ENCODE results near the gene ZDHHC23.

Gene ZDHHC23, protein sequence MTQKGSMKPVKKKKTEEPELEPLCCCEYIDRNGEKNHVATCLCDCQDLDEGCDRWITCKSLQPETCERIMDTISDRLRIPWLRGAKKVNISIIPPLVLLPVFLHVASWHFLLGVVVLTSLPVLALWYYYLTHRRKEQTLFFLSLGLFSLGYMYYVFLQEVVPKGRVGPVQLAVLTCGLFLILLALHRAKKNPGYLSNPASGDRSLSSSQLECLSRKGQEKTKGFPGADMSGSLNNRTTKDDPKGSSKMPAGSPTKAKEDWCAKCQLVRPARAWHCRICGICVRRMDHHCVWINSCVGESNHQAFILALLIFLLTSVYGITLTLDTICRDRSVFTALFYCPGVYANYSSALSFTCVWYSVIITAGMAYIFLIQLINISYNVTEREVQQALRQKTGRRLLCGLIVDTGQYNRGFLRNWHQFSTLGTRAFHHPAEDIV

DNA sequence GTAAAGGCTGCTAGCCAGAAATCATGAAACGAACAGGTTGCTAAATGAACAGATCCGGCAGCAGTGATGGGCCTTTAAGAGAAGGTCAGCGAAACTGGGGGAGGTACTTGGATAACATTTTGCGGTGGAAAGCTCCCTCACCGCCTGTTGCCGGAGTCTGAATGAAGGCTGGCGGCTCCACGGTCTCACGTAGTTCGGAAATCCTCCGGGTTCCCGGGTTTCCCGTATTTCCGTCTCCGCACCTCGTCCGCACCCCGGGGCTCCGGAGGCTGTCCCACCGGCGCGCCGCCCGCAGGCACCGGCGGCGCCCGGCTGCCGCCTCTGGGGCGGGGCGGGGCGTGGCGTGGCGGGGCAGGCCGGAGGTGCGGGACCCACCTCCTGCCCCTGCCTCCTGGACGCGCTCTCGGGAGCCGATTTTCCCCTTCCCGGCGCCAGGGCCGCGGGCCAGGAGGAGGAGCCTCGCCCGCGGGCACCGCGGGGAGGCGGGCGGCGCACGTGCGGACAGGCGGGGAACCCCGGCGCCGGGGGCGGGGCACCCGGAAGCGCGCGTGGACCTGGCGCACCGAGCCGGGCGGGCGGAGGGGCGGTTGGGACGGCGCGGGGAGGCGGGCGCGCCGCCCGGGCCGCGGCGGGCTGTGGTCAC lies at the start of gene ZDHHC23:
TSS of gene ZDHHC23 (plus strand) at position 642 of the 643 bp plus-strand sequence. CDS start 790 bp downstream, outside the sequence.
- peak; percentile 78 for DNase-seq

DNA sequence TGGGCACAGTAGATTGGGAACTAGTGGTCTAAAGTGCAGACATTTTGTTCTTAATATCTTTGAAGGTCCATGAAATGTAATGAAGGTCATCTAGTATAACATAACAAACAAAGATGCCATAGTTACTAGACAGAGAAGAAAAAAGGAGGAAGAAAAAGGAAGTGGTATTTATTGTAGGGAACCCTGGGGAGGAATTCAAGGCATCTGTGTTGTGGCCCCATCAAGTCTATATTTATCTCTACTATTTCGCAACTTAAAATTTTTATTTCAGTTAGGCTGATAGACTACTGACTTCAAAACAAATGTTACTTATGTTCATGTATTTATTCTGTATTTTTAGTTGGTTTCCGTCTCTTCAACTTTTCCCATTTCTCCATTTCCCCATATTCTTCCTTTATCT lies 48.9 kb upstream of the ZDHHC23 start:
- no peak for DNase-seq

DNA sequence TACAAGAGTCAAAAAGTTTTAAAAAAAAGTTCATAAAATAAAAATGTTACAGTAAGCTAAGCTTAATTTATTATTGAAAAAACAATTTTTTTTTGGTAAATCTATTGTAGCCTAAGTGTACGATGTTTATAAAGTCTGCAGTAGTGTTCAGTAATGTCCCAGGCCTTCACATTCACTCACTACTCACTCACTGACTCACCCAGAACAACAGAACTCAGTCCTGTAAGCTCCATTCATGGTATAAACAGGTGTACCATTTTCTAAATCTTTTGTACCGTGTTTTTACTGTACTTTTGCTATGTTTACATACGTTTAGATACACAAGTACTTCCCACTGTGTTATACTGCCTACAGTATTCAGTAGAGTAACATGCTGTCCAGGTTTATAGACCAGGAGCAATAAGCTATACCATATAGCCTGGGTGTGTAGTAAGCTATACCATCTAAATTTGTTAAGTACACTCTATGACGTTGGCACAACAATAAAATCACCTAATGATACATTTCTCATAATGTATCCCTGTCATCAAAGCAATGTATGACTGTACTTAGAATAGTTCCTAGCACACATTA lies 41.2 kb upstream of the ZDHHC23 start:
- no peak for DNase-seq

DNA sequence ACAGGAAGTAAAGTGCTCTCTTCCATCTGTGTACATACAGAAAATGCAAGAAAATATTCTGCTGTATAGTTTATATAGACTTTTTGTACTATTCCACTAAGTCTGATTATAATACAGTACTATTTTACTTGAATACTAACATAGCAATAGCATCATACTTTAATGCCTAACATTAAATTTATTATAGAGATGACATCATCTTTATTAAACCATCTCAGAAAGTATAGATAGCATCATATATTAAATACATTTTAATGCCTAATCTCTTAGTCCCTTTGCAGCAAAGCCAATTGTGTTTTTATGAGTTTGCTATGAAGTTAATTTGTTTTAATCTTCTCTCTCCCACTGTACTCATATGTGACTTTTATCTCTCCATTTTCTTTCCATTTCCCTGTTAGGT lies 39.7 kb upstream of the ZDHHC23 start:
- DNase-seq = no peak

DNA sequence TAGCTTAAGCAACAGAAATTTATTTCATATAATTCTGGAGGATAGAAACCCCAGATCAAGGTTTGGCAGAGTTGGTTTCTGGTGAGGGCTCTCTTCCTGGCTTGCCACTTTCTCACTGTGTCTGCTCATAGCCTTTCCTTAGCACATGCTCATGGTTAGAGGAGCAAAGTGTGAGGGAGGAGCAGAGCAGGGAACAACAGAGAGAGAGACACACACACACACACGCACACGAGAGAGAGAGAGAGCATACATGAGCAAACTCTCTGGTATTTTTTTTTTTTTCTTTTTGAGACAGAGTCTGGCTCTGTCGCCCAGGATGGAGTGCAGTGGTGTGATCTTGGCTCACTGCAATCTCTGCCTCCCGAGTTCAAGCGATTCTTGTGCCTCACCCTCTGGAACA lies 36.8 kb upstream of the ZDHHC23 start:
- no peak for DNase-seq

DNA sequence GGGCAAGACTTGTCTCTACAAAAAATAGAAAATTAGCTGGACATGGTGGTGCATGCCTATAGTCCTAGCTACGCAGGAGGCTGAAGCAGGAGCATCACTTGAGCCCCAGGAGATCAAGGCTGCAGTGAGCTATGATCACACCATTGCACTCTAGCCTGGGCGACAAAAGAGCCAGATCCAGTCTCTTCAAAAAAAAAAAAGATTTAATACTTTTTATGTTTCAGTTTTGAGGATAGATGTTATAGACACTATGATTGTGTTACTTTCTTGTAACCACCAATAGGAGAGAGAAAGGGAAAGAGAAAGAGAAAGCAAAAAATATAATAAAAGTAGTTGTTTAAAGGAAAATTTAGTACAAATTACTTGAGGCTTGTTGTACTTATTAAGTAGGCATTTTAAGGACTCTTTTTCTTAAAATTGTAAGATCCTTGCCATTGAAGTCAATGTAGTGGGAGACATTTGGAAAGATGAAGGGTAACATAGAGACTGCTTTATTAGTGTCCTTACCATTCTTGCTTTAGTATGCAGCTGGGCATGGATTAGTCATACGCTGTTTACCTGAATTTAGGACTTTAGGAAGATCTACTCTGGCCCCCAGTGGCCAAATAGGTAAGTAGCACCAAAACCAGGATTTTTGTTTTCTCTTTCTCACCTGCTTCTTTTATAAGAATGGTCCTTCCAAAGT lies 35.1 kb upstream of the ZDHHC23 start:
- no peak for DNase-seq

DNA sequence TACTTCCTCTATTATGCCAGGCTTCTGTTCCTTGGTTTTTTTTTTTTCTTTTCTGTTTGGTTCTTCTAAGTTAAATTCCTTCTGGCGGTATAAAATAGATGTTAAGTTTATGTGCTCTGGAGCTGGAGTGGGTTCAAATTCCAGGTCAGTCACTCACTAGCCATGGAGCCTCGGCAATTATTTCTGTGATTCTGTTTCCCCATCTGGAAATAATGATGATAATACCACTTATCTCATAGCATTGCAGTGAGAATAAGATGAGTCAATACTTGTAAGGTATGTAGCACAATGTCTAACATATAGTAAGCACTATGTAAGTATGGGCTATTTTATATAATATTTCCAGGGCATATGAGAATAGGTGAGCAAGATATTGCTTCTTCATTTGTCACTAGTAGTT lies 33.2 kb upstream of the ZDHHC23 start:
- DNase-seq = no peak

DNA sequence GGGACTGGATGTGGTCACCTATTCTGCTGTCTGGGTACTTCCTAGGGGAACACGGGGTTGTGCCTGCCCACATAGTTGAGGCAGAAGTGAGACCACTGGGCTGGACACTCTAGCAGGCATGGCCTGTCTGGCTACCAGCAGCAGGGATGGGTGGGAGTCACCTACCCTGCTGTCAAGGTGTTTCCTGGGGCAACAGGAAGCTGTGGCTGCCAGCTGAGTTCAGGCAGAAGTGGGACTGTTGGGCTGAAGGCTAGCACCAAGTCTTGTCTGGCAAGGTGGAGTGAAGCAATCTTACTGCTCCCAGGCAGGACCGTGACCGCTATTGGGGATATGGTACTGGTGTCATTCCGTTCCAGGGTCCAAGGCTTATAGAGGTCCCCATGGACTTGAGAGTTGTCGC lies 20.3 kb upstream of the ZDHHC23 start:
- no peak for DNase-seq

DNA sequence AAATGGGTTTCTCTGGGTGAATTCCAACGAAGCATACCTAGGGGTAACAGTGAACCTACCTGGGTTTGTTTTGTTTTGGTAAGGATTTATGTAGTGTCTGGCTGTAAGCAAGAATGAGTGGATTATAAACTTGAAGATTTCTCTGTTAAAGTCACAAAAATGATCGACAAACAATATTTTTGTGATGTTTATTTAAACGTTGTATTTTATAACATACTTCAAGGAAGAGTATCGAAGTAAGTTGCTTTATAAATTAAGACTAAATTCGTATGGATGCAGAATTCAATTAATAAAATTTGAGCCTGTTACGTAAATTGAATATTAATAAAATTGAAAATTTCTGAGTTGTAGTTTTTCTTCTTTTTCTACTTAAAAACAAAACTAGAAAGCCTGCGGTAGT lies 982 bp upstream of the ZDHHC23 start:
- DNase-seq = no peak

DNA sequence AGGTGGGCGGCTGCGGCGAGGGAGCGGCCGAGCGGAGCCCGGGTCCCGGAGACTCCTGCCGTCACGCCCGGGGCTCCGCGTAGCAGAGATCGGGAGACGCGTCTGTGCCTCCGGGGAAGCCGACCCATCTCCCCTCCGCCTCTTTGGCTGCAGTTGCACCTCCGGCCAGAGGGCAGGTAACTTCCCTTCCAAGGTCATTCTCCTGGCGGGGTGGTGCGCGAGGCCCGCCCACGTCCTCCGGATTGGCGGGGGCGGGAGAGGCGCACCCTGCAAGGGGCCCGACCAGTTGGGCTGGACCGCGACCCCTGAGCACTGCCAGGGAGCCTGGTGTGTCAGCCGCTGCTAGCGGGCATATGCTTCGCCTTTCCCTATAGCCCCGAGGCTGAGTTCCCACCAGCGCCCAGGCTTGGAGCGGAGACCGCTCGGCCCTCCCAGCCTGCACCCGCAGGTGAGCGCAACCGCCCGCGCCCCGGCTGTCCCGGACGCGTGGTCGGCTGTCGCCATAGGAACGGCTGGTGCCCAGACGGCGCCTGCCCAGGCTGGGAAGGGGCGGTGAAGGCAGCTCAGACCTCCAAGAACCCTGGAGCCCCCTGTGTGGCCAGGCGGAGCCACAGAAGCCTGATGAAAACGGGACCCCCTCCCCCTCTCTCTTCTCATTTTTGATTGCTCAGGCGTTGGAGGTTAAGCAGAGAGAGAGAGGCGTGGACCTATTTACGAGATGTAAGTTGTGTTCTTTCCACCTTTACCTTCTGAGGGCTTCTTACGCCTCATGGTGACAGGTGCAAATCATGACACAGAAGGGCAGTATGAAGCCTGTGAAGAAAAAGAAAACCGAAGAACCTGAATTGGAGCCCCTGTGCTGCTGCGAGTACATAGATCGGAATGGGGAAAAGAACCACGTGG lies 453 bp downstream of the ZDHHC23 start:
- peak; percentile 53 for DNase-seq

DNA sequence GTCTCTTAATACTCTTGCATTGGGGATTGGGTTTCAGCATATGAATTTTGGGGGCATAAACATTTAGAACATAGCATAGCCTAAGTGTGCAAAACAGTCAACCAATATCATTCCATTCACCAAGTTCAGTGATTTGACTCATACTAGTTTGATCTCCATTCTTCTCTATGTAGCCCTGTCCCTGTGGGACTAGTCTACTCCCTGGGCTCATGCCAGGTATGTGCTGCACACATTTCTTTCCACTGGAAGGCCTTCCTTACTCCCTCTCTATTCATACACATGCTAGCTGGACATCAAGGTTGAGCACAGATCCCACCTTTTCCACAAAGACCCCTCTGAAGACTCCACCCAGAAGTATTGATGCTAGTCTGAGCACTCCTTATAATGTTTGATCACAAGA lies 5.1 kb downstream of the ZDHHC23 start:
- no peak for DNase-seq

DNA sequence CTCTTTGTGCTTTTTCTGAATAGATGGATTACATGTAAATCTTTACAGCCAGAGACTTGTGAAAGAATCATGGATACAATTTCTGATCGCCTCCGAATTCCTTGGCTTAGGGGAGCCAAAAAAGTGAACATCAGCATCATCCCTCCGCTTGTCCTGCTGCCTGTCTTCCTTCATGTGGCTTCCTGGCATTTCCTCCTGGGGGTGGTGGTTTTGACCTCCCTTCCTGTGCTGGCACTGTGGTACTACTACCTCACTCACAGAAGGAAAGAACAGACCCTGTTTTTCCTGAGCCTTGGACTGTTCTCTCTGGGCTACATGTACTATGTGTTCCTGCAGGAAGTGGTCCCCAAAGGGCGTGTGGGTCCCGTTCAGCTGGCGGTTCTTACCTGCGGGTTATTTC lies 5.9 kb downstream of the ZDHHC23 start:
- no peak for DNase-seq

DNA sequence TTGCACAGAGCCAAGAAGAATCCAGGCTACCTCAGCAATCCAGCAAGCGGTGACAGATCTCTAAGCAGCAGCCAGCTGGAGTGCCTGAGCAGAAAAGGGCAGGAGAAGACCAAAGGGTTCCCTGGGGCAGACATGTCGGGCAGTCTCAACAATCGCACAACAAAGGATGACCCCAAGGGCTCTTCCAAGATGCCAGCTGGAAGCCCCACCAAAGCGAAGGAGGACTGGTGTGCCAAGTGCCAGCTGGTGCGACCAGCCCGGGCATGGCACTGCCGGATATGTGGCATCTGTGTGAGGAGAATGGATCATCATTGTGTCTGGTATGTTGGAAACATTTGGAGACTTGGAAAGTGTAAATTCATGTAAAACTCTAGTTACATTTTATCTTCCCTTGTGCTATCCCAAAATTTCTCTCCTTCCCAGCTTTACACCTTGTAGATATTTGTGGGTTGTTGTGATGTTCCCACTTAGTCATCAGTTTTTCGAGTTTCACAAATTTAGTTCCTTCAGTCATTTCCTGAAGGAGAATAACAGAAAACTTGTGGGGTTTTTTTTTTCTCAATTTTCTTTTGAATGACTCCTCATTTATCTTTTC lies 6.4 kb downstream of the ZDHHC23 start:
- DNase-seq = no peak

DNA sequence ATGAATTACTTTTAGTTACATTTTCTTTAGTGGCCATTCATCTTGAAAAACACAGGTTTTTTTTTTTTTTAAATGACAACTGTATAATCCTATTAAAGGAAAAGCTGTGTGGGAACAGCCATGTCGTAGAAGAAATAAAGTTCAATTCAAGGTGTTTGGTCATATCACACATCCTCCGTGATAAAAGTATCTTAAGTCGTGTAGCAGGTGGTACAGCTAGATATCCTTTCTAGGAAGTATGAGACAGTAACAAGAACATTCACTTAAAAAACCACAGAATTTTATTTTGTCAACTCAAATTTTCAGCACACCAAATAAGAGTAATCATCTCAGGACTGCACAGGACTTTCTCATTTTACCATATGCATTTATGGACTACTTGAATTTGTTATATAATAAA lies 16.1 kb downstream of the ZDHHC23 start:
- DNase-seq = no peak

DNA sequence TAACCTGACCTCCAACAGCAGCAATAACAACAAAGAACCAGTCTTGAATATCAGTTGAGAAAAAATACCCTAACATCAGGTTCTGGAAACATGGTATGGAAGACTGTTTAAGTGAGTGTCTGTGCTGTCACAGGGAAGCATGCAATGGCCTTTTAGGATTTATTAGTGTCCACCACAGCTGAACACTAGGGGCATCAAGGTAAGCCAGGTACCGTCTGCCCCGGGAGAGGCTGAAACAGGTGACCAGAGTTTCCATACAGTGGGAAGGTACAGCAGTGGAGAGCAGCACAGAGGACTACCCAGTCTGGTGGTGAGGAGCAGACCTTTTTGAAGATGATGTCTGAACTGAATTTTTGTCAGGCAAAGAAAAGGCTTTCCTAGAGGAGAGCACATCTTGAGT lies 18.4 kb downstream of the ZDHHC23 start:
- no peak for DNase-seq

DNA sequence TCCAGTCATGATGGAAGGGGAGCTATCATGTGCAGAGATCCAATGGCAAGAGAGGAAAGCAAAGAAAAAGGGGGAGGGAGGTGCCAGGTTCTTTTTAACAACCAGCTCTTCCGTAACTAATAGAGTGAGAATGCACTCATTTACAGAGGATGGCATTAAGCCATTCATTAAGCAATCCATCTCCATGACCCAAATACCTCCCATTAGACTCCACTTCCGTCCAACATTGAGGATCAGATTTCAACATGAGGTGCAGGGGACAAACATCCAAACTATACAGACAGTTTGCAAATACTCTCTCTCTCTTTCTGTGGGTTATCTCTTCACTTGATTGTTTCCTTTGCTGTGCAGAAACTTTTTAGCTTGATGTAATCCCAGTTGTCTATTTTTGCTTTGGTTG lies 21.2 kb downstream of the ZDHHC23 start:
- no peak for DNase-seq

DNA sequence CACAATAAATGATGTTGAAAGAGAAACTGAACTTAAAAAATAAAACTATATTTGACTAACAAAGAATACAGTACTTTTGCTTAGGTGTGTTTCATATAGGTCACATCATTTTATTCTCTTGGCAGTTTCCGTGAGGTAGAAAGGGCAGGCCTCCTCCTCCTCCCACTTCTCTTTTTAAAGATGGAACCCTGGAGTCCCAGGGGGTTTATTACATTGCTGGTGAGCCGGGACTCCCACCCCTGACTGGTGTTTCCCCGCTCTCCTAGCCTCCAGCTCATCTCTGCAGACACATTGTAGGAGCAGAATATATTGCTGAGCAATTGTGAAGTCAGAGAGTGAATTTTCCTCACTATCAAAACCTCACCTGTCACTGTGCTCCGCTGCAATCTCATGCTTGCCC lies 30.0 kb downstream of the ZDHHC23 start:
- no peak for DNase-seq

DNA sequence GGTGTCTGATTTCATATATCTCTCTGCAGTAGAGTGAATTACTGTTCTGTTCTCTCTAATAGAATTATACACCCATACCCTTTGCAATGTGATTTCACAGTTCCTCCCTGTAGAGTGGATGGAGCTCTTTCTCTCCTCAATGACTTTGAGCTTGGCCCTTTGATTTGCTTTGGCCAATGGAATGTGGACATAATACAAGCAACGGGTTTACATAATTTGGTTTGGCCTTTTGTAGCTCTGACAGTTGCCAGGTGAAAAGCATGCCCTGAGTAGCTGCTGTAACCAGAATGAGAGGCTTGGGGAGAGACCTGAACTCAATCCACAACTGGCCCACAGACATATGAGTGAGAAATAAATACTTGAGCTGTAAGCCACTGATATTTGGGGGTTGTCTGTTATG lies 32.1 kb downstream of the ZDHHC23 start:
- no peak for DNase-seq

DNA sequence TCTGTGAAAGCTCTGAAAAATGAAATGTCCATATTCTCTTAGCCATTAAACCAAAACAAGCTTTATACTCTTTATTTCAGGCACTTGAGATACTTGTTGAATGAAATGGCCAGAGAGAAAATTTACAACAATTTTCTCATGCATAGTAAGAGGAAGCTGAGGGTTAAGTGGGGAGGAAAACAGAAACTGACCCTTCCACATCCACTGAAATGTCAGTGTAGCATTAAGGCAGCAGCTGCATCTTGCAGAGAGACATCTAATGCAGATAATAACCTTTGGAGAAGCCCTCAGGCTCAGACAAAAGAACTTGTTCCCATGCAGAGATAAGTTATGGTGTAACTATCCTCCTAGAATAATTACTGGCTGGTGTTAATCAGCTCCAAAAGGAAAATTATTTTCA lies 34.0 kb downstream of the ZDHHC23 start:
- DNase-seq = no peak

DNA sequence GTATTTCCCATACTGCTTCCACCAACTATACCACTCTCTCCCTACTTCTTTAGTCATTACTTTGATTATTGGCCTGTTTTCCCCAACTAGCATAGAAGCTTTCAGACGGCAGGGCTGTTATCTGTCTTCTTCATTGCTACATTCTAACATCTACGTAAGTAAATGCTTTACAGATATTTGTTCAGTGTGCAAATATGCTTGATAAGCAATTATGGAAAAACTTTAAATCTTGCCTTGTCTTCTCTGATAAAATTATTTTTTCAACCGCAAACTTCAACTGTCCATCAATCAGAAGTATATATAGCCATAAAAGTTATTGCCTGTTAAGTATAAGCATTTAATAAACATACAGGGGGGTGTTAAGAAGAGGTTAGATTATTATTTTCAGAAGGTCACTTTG lies 35.7 kb downstream of the ZDHHC23 start:
- DNase-seq = no peak

DNA sequence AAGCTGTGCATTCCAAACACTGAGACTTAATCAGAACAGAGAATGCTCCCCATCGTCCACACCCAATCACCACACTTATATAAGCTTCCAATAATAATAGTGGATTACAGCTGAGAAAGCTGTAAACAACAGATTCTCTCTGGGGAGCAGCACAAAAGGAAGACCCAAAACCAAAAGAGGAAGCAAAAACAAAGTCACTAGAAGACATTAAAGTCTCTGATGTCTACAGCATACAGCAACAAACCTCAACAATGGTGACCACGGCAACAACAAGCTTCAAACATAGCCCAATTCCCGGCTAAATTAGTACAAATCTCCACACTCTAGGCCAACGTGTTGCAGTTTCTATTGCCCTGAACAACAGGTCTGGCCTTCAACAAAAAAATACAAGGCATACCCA lies 37.7 kb downstream of the ZDHHC23 start:
- no peak for DNase-seq

DNA sequence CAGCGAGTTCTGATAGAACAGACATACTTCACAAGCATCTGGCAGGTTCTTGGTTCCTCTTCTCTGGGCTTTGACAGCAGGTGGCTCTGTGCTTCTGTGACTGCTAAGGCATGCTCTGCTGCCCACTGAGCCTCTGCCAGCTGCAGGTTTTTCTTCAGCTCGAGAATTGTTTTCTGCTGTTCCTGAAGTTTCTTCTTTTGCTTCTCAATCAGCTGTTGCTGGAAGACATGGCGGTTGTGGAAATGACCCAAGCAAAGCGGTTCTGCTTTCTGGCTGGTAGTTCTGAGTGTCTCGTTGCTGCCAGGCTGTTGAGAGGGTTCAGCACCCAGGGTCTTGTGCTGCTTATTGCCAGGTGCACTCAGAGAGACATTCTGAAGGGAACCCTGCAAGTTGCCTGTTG lies 57.7 kb downstream of the ZDHHC23 start:
- DNase-seq = no peak
